Body of pancreas (tissue), 4 donors: ENCODE measurements around the gene TSPAN4.

Experiments used
- POLR2A ChIP-seq, 3 donors: fragments of 450-650 bp; IDR thresholded peaks; one replicate each; pipeline ENCODE4 v1.6.1; 2016; ENCODE audit warnings: antibody characterized with exemption in 3 of 3, mild to moderate bottlenecking in 2 of 3
- TF ChIP-seq, protein P1 (sequence below), 7 experiments: fragments of 450-650 bp in 4 of 7; fragments of 200-600 bp in 3 of 7; sonication (generic) in 3 of 7; IDR thresholded peaks; one replicate each; pipeline ENCODE4 v1.5.1; 2016 to 2019; ENCODE audit warnings: antibody characterized with exemption in 7 of 7

DNA sequence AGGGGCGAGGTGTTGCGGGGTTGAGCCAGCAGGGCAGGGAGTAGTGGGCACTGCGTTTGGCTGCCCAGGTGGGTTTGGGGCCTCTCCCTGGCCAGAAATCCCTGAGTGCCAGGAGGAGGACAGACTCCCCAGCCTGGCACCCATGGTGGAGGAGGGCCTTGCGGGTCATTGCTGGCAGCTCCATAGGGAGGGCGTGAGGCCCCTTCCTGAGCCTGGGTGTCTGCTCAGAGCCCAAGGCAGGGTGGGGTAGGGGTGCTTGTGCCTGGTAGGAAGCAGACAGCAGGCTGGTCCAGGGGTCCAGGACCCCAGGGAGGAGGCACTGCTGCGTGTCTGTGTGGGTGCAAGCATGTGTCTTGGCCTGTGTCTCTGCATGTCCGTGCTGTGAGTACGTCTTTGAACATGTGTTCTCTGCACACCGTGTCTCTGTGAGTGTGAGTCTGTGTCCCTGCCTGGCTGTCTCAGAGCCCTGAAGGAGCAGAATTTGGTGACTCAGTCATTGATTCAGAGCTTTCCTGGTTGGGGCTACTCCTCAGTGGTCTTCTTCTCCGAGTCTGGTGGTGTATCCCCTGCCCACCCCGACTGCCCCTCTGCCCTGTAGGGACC lies 3.9 kb downstream of the TSPAN4 start:
- no peak for TF ChIP-seq POLR2A (IDR thresholded peaks at IDR 0.05)
- TF ChIP-seq, protein P1, sequence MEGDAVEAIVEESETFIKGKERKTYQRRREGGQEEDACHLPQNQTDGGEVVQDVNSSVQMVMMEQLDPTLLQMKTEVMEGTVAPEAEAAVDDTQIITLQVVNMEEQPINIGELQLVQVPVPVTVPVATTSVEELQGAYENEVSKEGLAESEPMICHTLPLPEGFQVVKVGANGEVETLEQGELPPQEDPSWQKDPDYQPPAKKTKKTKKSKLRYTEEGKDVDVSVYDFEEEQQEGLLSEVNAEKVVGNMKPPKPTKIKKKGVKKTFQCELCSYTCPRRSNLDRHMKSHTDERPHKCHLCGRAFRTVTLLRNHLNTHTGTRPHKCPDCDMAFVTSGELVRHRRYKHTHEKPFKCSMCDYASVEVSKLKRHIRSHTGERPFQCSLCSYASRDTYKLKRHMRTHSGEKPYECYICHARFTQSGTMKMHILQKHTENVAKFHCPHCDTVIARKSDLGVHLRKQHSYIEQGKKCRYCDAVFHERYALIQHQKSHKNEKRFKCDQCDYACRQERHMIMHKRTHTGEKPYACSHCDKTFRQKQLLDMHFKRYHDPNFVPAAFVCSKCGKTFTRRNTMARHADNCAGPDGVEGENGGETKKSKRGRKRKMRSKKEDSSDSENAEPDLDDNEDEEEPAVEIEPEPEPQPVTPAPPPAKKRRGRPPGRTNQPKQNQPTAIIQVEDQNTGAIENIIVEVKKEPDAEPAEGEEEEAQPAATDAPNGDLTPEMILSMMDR (IDR thresholded peaks at IDR 0.05): no peak
